ENCODE results near the gene PTPRM.

PTPRM gene

GRCh38 chr18:7630731-7631442 lies 63.8 kb downstream of the PTPRM start:
- peak; percentile 15 for DNase-seq

- DNase-seq = no peak
Observed at GRCh38 chr18:7632152-7633098, 65.3 kb downstream of the PTPRM start.

- no peak for DNase-seq
Observed at GRCh38 chr18:7633171-7633570, 66.1 kb downstream of the PTPRM start.

GRCh38 chr18:7635948-7636347 lies 68.8 kb downstream of the PTPRM start:
- no peak for DNase-seq

GRCh38 chr18:7637269-7637668 lies 70.2 kb downstream of the PTPRM start:
- no peak for DNase-seq

- DNase-seq = no peak
Observed at GRCh38 chr18:7638321-7638720, 71.2 kb downstream of the PTPRM start.

DNA sequence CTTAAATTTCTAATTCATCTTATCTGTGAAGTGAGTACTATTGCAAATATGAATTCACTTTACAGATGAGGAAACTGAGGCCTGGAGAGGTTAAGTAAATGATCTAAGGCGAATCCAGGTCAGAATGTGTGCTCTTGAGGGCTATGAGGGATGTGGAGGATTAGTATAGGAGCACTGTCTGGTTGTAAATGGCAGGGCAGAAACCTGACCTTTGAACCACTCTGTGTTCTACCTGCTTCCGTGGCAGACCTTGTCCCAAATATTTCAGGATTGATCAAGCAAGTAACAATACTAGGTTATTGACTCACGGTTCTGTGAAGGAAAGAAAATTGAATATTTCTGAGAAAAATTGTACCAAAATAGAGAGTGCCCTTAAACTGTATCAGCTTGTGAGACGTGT lies 74.7 kb downstream of the PTPRM start:
- DNase-seq = no peak

- DNase-seq = no peak
Observed at GRCh38 chr18:7642331-7642890, 75.3 kb downstream of the PTPRM start.

DNA sequence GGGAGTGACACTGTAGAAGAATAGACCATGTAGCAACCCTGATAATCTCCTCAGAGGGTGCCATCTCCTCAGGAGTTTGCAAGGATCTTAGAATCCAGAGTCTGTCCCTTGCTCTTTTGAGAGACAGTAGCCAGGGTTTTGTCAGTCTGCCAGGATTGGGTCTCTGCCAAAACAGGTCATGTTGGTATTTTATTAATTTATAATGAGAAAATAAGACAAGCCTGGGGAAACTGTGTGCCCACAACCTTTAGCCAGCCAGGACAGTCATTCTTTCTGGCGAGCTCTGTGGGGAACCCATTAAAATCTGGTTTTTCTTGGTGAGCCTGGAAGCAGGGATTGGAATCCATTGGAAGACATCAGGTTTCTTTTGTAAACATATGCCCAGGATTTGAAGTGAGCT lies 78.6 kb downstream of the PTPRM start:
- DNase-seq = no peak

DNA sequence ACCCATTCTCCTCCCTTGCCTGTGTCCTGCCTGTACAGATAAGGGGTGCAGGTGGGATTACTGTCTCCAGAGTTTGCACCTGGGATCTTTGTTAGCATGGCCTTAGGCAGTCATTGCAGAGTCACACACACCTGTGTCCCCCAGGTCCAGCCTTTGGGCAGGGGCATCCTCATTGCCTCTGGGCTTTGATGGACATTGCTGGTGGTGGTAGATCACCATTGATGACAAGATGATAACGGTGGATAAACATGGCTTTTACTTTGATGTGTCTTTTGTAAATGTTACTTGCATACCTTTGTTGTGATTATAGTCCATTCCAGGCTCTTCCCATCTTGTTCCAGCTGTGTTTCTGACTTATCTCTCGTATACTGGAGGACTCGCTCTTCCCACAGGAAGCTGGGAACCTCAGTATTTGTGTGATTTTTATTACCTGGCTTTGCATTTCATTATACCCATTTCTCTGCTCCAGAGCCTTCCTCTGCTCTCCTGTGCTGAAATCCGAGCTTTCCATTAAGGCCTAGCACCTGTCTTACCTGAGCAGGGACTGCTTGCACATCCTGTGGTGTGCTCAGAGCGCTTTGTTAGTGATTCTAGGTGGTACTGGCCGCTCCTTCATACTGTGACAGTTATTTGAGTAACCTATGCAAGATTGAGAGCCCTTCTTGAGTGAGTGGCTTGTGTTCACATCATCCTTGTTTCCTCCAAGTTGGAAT lies 79.2 kb downstream of the PTPRM start:
- DNase-seq = no peak

GRCh38 chr18:7647500-7647899 lies 80.4 kb downstream of the PTPRM start:
- no peak for DNase-seq

DNA sequence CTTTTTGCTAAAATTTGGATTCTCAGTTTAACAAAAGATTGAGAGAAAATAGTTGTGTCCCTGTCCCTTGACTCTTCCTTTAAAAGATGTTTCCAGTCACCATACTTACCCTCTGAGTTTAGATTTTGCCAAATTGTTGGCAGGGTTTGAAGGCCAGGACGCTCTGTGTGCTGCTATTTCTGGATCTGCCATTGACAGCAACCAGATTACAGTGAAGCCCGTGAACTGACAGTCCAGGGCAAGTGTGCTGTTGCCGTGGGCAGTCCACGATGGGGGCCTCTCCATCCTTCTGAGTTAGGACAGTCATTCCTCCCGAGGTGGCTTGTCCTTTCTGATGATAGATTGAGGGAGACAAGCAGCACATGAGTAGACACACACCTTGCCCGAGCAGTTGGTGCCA lies 89.9 kb downstream of the PTPRM start:
- DNase-seq = no peak

- no peak for DNase-seq
Observed at GRCh38 chr18:7657937-7658336, 90.8 kb downstream of the PTPRM start.

- no peak for DNase-seq
Observed at GRCh38 chr18:7658701-7659100, 91.6 kb downstream of the PTPRM start.

DNA sequence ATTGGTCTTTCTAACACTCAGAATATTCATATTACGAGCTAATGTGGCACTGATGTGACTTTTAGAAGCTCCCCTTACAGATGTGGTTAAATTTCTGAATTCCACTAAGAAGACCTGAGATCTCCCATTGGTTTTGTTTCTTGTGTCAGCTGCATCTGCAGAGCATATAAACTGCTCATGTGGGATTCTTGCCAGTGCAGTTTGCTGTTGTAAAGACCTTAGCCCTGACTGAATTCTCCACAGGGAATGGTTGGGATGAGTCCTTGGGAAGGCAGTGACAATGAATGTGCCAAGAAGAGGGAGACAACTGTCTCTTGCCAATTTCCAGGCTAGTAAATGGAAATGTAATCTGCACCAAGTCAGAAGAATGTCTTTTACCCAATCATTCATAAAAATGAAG lies 94.1 kb downstream of the PTPRM start:
- no peak for DNase-seq

GRCh38 chr18:7662866-7663265 lies 95.8 kb downstream of the PTPRM start:
- no peak for DNase-seq

DNA sequence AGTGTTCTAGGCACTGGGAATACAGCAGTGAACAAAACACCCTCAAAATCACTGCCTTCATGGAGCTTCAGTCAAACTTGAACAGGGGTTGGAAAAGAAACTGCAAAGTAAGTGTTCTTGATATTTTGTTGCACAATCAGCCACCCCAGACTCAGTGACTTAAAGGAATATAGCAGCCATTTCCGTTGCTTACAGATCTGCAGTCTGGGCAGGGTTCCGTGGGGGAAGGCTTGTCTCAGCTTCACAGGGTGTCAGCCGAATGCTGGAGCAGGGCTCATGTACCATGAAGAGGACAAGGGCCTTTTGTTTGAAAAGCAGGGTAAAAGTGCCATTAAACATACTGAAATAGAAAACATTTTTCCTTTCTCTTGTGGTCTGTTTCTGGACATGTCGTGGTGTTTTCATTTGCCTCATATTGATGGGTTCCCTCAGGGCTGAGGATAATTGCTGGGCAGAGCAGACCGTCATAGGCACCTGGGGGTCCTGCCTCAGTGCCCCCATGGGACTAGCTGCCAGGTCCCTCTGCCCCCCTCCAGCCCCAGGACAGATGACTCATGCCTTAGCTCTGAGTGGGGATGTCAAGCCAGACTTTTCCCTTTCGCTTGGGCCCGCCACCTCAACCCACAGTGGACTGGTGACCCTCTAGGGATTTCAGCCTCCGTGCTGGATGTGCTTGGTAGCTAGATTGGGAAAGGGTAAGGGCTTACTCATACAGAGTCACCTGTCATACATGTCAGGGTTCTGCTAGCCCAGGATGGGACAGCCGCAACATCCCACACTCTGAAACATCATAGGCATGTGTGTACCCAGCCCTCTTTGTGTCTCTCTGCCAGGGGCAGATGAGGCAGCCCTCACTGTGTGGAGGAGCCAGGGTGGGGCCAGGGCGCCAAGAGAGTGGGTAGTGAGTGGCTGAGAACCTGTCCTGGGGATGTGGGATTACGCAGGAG lies 96.5 kb downstream of the PTPRM start:
- no peak for DNase-seq

DNA sequence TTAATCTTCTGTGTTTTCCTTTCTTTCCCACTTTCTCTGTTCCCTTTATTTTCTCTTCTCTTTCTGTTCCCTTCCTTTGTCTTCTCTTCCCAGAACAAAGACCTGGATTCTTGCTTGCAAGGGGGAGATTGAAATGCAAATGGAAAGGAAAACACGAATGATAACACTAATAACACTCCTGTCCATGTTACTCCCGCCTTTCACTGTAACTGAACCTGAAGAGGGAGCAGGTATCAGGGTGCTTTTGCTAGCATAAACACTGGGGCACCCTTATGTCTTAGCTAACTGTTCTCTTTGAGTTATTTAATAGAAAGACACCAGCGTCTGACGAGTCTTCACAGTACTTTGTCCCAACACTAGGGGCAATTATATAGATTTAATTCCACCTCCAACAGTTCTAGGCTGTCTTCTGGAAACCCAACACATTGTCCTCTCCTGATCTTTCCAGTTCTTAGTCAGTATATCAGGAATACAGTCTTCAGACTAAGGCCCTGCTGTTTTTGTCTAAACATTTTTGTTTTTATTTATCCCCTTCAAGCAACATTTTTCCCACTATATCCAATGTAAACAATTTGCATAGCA lies 99.2 kb downstream of the PTPRM start:
- DNase-seq = no peak

- no peak for DNase-seq
Observed at GRCh38 chr18:7668392-7668791, 101.3 kb downstream of the PTPRM start.

DNA sequence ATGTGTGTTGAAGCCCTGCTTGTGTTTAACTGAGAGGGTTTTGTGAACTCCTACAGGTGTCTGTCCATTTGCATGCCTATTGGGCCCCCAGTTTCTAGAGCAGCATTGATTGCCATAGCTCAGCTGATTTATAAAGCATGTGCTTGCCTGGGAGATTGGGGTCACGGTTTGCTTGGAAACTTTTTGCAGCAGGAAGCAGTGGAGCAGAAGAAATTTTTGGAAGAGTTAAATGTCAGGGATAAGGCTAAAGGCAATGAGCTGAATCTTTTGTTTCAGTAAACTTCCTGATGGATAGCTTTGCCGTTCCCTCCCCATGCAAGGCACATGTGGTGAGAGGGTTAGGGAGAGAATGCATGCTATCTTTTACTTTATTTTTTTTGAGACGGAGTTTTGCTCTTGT lies 102.2 kb downstream of the PTPRM start:
- no peak for DNase-seq

DNA sequence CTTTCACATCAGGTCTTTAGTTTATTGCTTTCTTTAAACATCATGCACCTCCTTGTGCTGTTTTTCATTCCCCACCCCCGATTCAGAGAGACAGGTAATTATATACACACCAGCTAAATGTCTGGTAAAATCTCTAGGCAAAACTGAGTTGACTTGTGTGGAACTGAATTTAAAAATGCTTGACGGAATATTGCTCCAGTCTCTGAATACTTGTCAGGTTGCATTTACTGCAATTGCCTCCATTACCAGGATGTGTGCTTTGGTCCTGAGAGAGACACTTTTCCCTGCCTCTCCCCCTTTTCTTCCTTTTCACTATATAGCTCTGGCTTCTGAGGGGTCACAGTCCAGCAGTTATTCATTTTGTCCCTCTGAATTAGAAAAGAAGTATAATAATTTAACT lies 104.0 kb downstream of the PTPRM start:
- no peak for DNase-seq

All from NCI-H2171 (cell line).